A673 (cell line): ENCODE results near the gene SPATA46. TPM values are rescaled to one million over a fixed set of nuclear protein-coding genes. Genes with fewer than 3 reads are reported as not detected.

Experiments used
- BruUV-seq: library from RNA; stranded (reverse); fragments of 400-500 nt; replicated peaks from 2 replicates; lab custom pipeline; 2021; lab: Mats Ljungman, UMichigan
- CTCF ChIA-PET: fragments of 300-600 bp; sonication (Branson Sonifier 250); formaldehyde crosslinking; loops from one replicate; lab custom pipeline; 2022; ENCODE audit warnings: antibody characterized with exemption; lab: Charles Lee
- POLR2A ChIA-PET: fragments of 300-600 bp; sonication (Branson Sonifier 250); formaldehyde crosslinking; loops from one replicate; lab custom pipeline; 2022; ENCODE audit warnings: antibody characterized with exemption; ENCODE audit not compliant: low non-redundant PET; lab: Charles Lee
- DNase-seq: peaks from one replicate; pipeline ENCODE4 v3.0.0-alpha.2; 2015; ENCODE audit warnings: low spot score
- H3K27ac ChIP-seq: fragments of 200-600 bp; sonication (generic); 2 replicates; pipeline ENCODE4 v1.5.1; 2016; ENCODE audit warnings: mixed run types, low read depth, mild to moderate bottlenecking, mixed read lengths, antibody characterized with exemption, low read length; ENCODE audit not compliant: poor library complexity, severe bottlenecking
- H3K27me3 ChIP-seq: fragments of 200-600 bp; sonication (generic); replicated peaks from 2 replicates; pipeline ENCODE4 v1.6.1; 2017; ENCODE audit warnings: mixed run types, low read depth, mild to moderate bottlenecking, mixed read lengths, antibody characterized with exemption, low read length; ENCODE audit not compliant: insufficient read depth, poor library complexity
- H3K36me3 ChIP-seq: fragments of 200-600 bp; sonication (generic); 2 replicates; pipeline ENCODE4 v1.6.1; 2016; ENCODE audit warnings: mixed run types, mild to moderate bottlenecking, mixed read lengths, antibody characterized with exemption, low read length; ENCODE audit not compliant: insufficient read depth, poor library complexity, severe bottlenecking
- H3K4me1 ChIP-seq: fragments of 200-600 bp; sonication (generic); 2 replicates; pipeline ENCODE4 v1.6.1; 2017; ENCODE audit warnings: mixed run types, mild to moderate bottlenecking, mixed read lengths, antibody characterized with exemption, low read length; ENCODE audit not compliant: insufficient read depth, poor library complexity, severe bottlenecking
- H3K4me3 ChIP-seq: fragments of 200-600 bp; sonication (generic); 2 replicates; pipeline ENCODE4 v1.5.1; 2016; ENCODE audit warnings: low read depth, mixed run types, mild to moderate bottlenecking, mixed read lengths, low read length; ENCODE audit not compliant: poor library complexity, severe bottlenecking
- H3K9me3 ChIP-seq: fragments of 200-600 bp; sonication (generic); 2 replicates; pipeline ENCODE4 v1.6.1; 2016; ENCODE audit warnings: mixed run types, low read depth, mild to moderate bottlenecking, mixed read lengths, antibody characterized with exemption, low read length; ENCODE audit not compliant: poor library complexity, severe bottlenecking
- CTCF ChIP-seq: fragments of 300-800, 200-600 bp; sonication (generic); conservative IDR thresholded peaks from 2 replicates; pipeline ENCODE4 v1.5.1; 2017; ENCODE audit warnings: low read depth, mild to moderate bottlenecking, antibody characterized with exemption, low read length, moderate library complexity, mixed read lengths
- EZH2 ChIP-seq: fragments of 200-600 bp; sonication (generic); IDR thresholded peaks from 2 replicates; pipeline ENCODE4 v1.6.1; 2017; ENCODE audit warnings: borderline replicate concordance, low read depth, mild to moderate bottlenecking, mixed read lengths, antibody characterized with exemption, low read length; ENCODE audit not compliant: poor library complexity, severe bottlenecking
- intact Hi-C: fragments of 100-400 bp; cut with micrococcal nuclease; formaldehyde crosslinking; loops from one replicate; pipeline ENCODE4 v1.10.0; 2022; ENCODE audit not compliant: unreplicated experiment
- total RNA-seq: library from RNA; stranded (reverse); gene quantifications from 2 replicates; pipeline ENCODE4 v1.2.3, GENCODE V29; 2021

Gene SPATA46
- total RNA-seq, 1 experiment from 2014 or later, result not detected

- Histone ChIP-seq H3K36me3 (peaks cover 9% of the 10 kb centered on the region), H3K9me3 (no peaks in the 10 kb centered on the region), H3K27ac (no peak within 1 kb of the TSS), H3K4me3 (no peak within 1 kb of the TSS), H3K4me1 (peaks cover 10% of the 10 kb centered on the region), H3K27me3 (no peaks in the 10 kb centered on the region)
- POLR2A ChIA-PET, result no interaction called here
- CTCF ChIA-PET, result no interaction called here
- DNase-seq, result no peak
- TF ChIP-seq CTCF, result no peak
- no peak for TF ChIP-seq EZH2
- intact Hi-C loops, result no loop called here
- no TSS peak for BruUV-seq
These were observed 4.7 kb upstream of the SPATA46 start, which contains the start of gene C1orf226 for GRCh38 chr1:162381383-162381782. TSS of gene C1orf226 (plus strand) at chr1:162381728. CDS start at chr1:162381902, 174 bp downstream.

GRCh38 chr1:162380061-162380846 is 3.6 kb upstream of the SPATA46 start:
- BruUV-seq, result no TSS peak
- Histone ChIP-seq H3K36me3 (peaks cover 9% of the 10 kb centered on the region), H3K27me3 (no peaks in the 10 kb centered on the region), H3K27ac (peak overlapping the region; percentile 5), H3K4me3 (no peak overlapping the region), H3K4me1 (peaks cover 10% of the 10 kb centered on the region), H3K9me3 (no peaks in the 10 kb centered on the region)
- ChIA-PET CTCF (no interaction called here), POLR2A (no interaction called here)
- no peak for DNase-seq
- intact Hi-C loops, result no loop called here
- no peak for TF ChIP-seq EZH2
- TF ChIP-seq CTCF, result no peak

GRCh38 chr1:162375463-162375862 is 1.2 kb downstream of the SPATA46 start:
- BruUV-seq, result no TSS peak
- TF ChIP-seq EZH2, result no peak
- no peak for TF ChIP-seq CTCF
- H3K27ac ChIP-seq, result no peak overlapping the region
- H3K4me3 ChIP-seq, result no peak overlapping the region
- H3K27me3 ChIP-seq, result no peaks in the 10 kb centered on the region
- ChIA-PET POLR2A (no interaction called here), CTCF (no interaction called here)
- intact Hi-C loops, result no loop called here
- no peaks in the 10 kb centered on the region for H3K36me3 ChIP-seq
- no peaks in the 10 kb centered on the region for H3K4me1 ChIP-seq
- H3K9me3 ChIP-seq, result no peaks in the 10 kb centered on the region
- no peak for DNase-seq
